GM21423 (cell line): Measurements from ENCODE around the gene FRS3.

Experiments
- ATAC-seq: cut with Tn5 transposase; IDR thresholded peaks from one replicate; pipeline ENCODE4 v1.9.1; 2021; ENCODE audit warnings: mild to moderate bottlenecking, moderate library complexity; ENCODE audit not compliant: unreplicated experiment

Gene FRS3

DNA sequence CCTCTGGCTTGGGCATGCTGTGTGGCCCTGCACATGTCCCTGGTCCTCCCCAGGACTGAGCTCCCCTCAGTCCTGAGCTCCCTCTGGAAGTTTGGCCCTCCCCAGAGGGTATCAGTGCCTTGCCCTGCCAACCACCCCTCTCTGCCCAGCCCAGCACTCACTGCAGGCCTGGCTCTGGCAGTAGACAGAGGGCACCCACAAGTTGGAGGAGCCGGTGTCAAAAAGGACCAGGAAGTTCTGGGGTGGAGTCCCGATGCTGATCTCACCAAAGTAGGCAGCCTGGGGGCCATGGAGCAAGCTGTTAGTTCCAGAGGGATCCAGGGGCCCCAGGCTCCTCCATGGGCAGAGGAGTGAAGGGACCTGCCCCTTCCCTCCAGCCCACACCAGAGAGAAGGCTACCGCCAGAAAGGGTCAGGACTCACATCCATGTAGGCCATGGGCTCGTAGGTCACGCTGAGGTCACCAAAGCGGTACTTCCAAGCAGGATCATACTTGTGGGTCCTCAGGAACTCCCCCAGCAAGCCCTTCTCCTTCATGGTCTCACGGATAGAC is 35.4 kb downstream of the FRS3 start:
- ATAC-seq: no peak

- no peak for ATAC-seq
Measured at GRCh38 chr6:41743406-41744235, 36.1 kb downstream of the FRS3 start.

DNA sequence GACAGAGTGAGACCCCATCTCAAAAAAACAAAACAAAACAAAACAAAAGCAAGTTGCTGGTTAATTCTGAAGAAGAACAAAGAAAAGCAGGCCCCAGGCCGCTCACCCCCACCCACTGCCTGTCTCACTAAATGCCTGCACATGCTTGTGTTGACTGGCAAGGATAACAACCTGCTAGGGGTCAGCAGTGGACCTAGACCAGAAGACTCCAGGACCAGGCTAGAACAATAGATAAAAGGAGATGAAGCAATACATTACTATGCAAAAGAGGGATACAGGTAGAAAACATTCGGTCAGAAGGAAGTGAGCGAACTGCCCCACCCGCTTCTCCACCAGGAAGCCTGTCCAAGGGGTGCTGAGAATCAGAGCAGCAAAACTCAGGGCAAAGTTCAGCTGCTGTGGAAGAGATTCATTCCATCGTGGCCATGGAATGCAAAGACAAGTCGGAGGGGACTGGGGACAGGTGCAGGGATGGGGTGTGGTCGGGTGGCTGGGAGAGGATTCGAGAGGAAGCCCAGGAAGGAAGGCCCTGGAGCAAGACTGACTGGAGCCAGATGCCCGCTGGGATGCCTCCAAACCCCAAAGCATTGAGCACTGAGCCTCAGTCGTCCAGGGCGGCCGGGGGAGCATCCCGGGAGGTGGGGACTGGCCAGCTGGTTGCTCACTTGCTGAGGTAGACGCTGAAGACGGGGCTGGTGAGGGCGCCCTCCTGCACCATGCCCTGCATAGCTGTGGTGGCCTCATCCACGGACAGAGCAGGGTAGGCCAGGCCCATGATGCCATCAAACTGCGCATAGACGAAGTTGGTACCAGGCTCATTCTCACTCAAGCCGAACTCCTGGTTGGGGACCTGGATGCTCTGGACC is 37.8 kb downstream of the FRS3 start:
- ATAC-seq: no peak

DNA sequence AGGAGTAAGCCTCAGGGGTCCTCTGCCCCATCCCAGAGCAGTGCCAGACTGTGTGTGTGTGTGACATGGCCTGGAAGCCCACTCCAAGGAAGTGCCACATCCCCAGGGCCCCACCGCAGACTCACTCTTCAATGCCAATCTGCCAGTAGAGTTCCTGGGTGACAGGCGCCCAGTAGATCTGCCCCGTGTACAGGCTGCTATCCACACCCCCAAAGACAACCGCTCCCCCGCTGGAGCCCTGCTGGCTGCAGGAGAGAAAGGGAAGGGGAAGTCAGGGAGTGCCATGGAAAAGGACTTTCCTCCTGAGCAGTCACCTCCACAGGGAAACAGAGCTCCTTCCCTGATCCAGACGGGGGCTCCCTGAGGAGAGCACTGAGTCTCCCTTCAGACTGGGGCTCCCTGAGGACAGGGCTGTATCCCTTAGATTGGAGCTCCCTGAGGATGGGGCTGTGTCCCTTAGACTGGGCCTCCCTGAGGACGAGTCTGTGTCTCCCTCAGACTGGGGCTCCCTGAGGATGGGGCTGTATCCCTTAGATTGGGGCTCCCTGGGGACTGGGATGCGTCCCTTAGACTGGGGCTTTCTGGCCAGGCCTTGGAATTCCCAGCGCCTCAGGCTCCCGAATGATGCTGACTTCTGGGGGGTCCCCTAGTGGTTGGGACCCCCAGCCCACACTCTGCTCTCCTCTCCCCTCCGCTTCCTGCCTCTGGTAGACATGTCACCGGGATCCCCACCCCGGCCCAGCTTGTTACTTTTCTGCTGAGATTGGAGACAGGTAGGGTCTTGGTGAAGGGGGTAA is 39.1 kb downstream of the FRS3 start:
- no peak for ATAC-seq

DNA sequence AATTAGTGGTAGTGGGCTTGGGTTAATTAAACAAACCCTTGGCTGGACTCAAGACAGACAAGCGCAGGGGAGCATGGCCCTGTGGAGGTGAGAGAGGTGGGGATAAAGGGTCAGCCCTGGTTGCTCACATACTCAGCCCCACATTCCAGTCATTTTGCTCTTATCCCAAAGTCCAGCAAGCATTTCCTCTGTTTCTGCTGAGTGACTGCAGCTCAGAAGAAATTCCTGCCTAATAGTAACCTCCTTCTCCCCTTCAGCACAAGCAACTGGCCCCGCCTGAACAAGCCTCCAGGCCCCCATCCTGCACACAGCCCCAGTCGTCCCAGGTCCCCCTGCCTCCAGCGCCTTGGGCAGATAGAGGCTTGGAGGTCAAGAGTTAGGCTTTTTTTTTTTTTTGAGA is 40.7 kb downstream of the FRS3 start:
- no peak for ATAC-seq

- ATAC-seq: no peak
Measured at GRCh38 chr6:41737591-41738130, 42.0 kb downstream of the FRS3 start.

- ATAC-seq: no peak
Measured at GRCh38 chr6:41736800-41737555, 42.7 kb downstream of the FRS3 start.

GRCh38 chr6:41736186-41736733 is 43.4 kb downstream of the FRS3 start:
- no peak for ATAC-seq

GRCh38 chr6:41735427-41736185 is 44.1 kb downstream of the FRS3 start, which contains the start of gene TFEB:
Gene TFEB (minus strand): TSS chr6:41735608. CDS start chr6:41691213, 44,395 bp downstream.
- peak; percentile 49 for ATAC-seq

DNA sequence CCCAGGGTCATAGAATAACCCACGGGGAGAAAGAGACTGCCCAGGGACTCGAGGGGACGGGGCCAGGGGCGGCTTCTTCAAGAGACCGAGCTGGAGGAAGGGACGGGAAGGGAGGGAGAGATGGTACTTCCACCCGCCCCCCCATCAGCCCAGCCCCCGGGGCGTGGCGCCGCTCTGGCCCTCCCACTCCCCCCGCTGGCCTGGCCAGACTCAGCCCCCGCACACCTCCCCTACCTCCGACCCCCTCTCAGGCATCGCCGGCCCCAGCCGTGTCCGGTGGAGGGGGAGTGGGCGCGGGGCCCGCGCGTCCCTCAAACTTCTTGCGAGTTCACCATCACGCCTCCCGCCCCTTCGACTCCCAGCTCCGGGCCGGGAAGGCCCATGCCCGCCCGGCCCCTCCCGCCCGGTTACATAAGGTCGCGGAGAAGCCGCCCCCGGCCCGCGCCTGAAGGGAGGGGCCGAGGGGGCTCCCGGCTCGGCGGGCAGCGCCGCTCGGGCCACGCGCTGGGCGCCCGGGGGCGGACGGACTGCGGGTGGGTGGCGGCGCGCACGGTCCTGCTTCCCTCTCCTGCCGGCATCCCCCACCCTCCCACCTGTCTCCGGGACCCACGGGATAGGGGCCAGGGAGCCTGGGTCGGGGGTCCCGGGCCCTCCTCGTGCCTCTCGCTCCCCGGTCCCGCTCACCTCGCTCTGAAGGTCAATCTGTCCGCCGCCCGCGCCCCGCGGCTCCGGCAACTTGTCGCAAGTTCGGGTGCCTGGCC is 44.9 kb downstream of the FRS3 start:
- ATAC-seq: peak; percentile 14

DNA sequence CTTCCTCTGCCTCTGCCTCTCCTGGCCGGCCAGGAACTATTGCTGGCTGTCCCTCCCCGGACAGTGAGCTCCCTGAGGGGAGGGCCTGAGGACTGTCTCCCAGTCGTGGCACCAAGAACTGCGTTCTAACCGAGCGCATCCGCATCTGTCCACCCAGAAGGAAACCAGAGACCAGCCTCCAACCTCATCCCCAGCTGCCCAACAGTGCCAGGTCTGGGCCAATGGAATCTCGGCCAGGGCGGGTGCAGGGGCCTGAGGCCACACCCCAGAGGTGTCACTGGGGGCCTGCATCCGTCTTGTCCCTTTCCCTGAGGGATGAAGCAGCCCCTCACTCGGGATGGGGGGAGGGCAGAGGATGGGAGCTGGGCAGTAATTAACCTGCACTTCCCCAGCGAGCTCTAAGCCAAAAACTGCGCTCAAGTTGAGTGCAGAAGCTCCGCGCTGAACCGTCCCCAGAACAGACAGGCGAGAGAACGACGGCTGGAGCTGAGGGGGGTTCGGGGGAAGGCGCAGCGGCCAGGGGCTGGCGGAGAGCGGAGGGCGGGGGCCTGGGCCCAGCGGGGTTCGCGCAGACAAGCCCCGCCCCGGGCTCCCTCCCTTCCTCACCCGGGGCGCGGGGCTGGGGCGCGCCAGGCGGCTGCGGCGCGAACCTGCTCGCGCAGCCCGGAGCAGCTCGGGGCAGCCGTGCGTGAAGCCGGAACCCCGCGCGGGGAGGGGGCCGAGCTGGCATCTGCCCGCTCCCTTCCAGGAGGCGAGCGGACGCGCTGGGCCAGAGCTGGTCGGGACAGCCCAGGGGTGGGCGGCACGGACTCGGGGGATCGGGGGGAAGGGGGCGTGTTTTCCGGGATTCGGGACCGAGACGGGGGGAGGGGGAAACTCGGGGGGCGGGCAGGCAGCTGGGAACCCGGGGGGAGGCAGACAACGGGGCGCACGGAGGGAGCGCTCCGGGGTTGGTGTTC is 45.7 kb downstream of the FRS3 start:
- ATAC-seq: peak; percentile 44

DNA sequence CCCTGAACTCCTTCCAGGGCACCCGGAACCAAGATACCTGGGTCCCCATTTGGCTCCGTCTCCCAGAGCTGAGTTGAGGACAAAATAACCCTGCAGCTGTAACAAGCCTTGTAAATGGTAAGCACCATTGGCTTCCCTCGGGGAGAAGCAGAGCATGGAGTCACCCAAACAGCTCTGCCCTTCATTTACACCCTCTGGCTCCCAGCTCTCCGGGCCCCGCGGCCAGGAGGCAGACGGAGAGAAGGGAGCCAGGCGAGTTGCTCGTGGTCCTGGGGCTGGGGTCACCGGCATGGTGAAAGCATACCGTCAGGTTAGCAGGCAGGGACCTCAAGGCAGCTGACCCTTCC is 46.4 kb downstream of the FRS3 start:
- no peak for ATAC-seq

GRCh38 chr6:41732591-41733359 is 46.9 kb downstream of the FRS3 start:
- ATAC-seq: peak; percentile 33

DNA sequence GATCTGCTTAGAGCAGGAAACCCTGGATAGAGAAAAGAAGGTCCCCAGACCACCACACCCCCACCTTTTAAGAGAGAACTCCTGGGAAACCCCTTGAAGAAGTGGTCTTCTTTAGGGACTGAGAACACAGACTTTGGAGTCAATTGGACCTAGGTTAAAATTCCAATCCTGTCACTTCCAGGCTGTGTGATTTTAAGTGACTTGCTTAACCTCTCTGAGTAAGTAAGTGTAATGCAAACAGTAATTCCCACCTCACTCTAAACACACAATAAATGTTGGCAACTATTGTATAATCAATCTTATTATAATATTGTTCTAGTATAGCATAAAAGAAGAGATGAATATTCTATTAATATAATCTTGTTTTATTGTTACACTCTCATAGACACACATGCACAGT is 47.6 kb downstream of the FRS3 start:
- no peak for ATAC-seq

- no peak for ATAC-seq
Measured at GRCh38 chr6:41731561-41732086, 48.1 kb downstream of the FRS3 start.
